ENCODE measurements around the gene NECTIN4.

GRCh38 chr1:161076410-161076809 is 12.9 kb downstream of the NECTIN4 start:
- no peak for TF ChIP-seq CTCF (IDR thresholded peaks at IDR 0.05)
- no peak for TF ChIP-seq POLR2AphosphoS5 (IDR thresholded peaks at IDR 0.05; ENCODE audit: insufficient read depth in 1 of 2, low read depth in 1 of 2)
- TF ChIP-seq POLR2A (IDR thresholded peaks at IDR 0.05), result no peak

All from vagina (tissue), 2 donors.